SKM-1 (cell line): Measurements from ENCODE around the gene EGFL6.

ENCODE experiments used
- DNase-seq: peaks from one replicate; lab custom pipeline; 2025; ENCODE audit not compliant: unreplicated experiment; lab: John Stamatoyannopoulos, UW

The EGFL6 gene

GRCh38 chrX:13569479-13570260 lies at the start of gene EGFL6:
TSS of gene EGFL6 (plus strand) at chrX:13569601. CDS start at chrX:13569862, 261 bp downstream.
- DNase-seq, result no peak

- no peak for DNase-seq
These were observed 49.0 kb upstream of the EGFL6 start for GRCh38 chrX:13520351-13520750.

GRCh38 chrX:13520936-13521335 lies 48.5 kb upstream of the EGFL6 start:
- no peak for DNase-seq

- no peak for DNase-seq
These were observed 46.6 kb upstream of the EGFL6 start for GRCh38 chrX:13522811-13523210.

- no peak for DNase-seq
These were observed 35.7 kb upstream of the EGFL6 start for GRCh38 chrX:13533726-13534125.

GRCh38 chrX:13535376-13536165 lies 33.8 kb upstream of the EGFL6 start:
- DNase-seq, result no peak

- DNase-seq, result no peak
These were observed 32.9 kb upstream of the EGFL6 start for GRCh38 chrX:13536551-13536950.

- no peak for DNase-seq
These were observed 31.0 kb upstream of the EGFL6 start for GRCh38 chrX:13538414-13538813.

- DNase-seq, result no peak
These were observed 28.8 kb upstream of the EGFL6 start for GRCh38 chrX:13540602-13541001.

GRCh38 chrX:13545726-13546125 lies 23.7 kb upstream of the EGFL6 start:
- no peak for DNase-seq

- DNase-seq, result no peak
These were observed 21.7 kb upstream of the EGFL6 start for GRCh38 chrX:13547671-13548070.

- DNase-seq, result no peak
These were observed 19.1 kb upstream of the EGFL6 start for GRCh38 chrX:13550346-13550745.

- DNase-seq, result no peak
These were observed 17.8 kb upstream of the EGFL6 start for GRCh38 chrX:13551610-13552009.

GRCh38 chrX:13552892-13553291 lies 16.5 kb upstream of the EGFL6 start:
- no peak for DNase-seq

- no peak for DNase-seq
These were observed 3.9 kb upstream of the EGFL6 start for GRCh38 chrX:13565511-13565910.

- DNase-seq, result no peak
These were observed 832 bp downstream of the EGFL6 start for GRCh38 chrX:13570261-13570605.

GRCh38 chrX:13571136-13571535 lies 1.7 kb downstream of the EGFL6 start:
- DNase-seq, result no peak

GRCh38 chrX:13574600-13574999 lies 5.2 kb downstream of the EGFL6 start:
- DNase-seq, result no peak

- no peak for DNase-seq
These were observed 10.3 kb downstream of the EGFL6 start for GRCh38 chrX:13579661-13580060.

- no peak for DNase-seq
These were observed 12.2 kb downstream of the EGFL6 start for GRCh38 chrX:13581554-13581953.

GRCh38 chrX:13587786-13588477 lies 18.5 kb downstream of the EGFL6 start:
- DNase-seq, result no peak

GRCh38 chrX:13590207-13590606 lies 20.8 kb downstream of the EGFL6 start:
- no peak for DNase-seq
